Activated naive CD8-positive, alpha-beta T cell treated with anti-CD3 and anti-CD28 coated beads, Interleukin-2, amount 50 U/mL, for 24 hours (primary cell): ENCODE data around the gene TREM2.

Experiments used
- ATAC-seq: fragments of 150-1000 bp; cut with Tn5 transposase; one replicate; pipeline ENCODE4 v1.10.0; 2021
- DNase-seq: peaks from one replicate; pipeline ENCODE4 v3.0.0; 2021
- H3K27ac Mint-ChIP-seq: one replicate; pipeline ENCODE4 v1.8.0; 2021; ENCODE audit warnings: mild to moderate bottlenecking, mixed read lengths
- H3K27me3 Mint-ChIP-seq: one replicate; pipeline ENCODE4 v1.8.0; 2021; ENCODE audit warnings: mixed read lengths
- H3K36me3 Mint-ChIP-seq: one replicate; pipeline ENCODE4 v1.8.0; 2021; ENCODE audit warnings: low read depth, mixed read lengths
- H3K4me1 Mint-ChIP-seq: one replicate; pipeline ENCODE4 v1.8.0; 2021; ENCODE audit warnings: mixed read lengths
- H3K4me3 Mint-ChIP-seq: one replicate; pipeline ENCODE4 v1.8.0; 2021; ENCODE audit warnings: mild to moderate bottlenecking, moderate library complexity, mixed read lengths
- H3K9me3 Mint-ChIP-seq: one replicate; pipeline ENCODE4 v1.8.0; 2021; ENCODE audit warnings: mixed read lengths

Gene TREM2

GRCh38 chr6:41162687-41163418, at the start of gene TREM2:
Gene TREM2, minus strand, starts transcription at chr6:41163116. Its CDS starts 34 bp downstream, at chr6:41163082.
- Mint-ChIP-seq H3K27ac (no peak within 1 kb of the TSS), H3K9me3 (no peaks in the 10 kb centered on the region), H3K4me1 (peaks cover 3% of the 10 kb centered on the region), H3K36me3 (no peaks in the 10 kb centered on the region), H3K27me3 (peaks cover 6% of the 10 kb centered on the region), H3K4me3 (no peak within 1 kb of the TSS)
- ATAC-seq (no peak), DNase-seq (no peak)

DNA sequence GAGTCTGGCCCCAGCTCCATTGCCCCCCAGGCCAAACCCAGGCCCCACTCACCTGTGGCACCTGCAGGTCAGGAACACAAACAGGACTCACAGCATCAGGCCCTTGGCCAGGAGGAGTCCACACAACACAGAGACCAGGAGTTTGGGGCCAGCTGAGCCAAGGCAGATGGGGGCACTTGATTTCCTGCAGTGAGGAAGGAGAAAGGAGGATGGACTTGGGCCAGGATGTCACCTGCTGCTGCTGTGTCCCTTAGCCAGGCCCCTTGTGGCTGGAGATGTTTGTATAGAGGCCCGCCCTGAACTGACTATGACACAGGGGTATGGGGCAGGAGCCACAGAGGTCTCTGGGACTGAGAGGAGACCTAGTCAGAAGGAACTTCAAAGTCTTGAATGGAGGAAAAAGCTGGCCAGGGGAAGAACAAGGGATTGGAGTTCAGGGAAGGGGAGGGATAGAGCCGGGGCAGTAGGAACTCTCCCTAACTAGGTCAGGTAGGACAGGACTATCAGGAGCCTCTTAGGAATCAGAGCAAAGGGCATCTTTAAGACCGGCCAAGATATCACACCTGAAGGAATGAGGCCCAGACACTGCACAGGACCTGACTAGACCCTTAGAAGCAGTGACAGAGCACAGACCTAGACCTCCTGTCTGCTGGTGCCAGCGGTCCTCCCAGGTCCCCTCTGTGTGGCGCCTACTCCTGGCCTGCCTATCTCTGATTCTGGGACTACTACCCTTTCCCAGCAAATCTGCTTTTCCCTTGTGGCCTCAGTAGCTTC, 46.8 kb upstream of the TREM2 start:
- Mint-ChIP-seq H3K27ac (no peak overlapping the region), H3K9me3 (peaks cover 7% of the 10 kb centered on the region), H3K4me1 (peaks cover 18% of the 10 kb centered on the region), H3K4me3 (no peak overlapping the region), H3K36me3 (peaks cover 2% of the 10 kb centered on the region), H3K27me3 (no peaks in the 10 kb centered on the region)
- ATAC-seq (no peak), DNase-seq (no peak)

GRCh38 chr6:41208439-41209106, 45.7 kb upstream of the TREM2 start:
- H3K9me3 Mint-ChIP-seq: no peaks in the 10 kb centered on the region
- peaks cover 18% of the 10 kb centered on the region for H3K4me1 Mint-ChIP-seq
- no peaks in the 10 kb centered on the region for H3K27me3 Mint-ChIP-seq
- peaks cover 2% of the 10 kb centered on the region for H3K36me3 Mint-ChIP-seq
- peak overlapping the region; percentile 53 for H3K27ac Mint-ChIP-seq
- no peak overlapping the region for H3K4me3 Mint-ChIP-seq
- ATAC-seq: no peak
- no peak for DNase-seq

DNA sequence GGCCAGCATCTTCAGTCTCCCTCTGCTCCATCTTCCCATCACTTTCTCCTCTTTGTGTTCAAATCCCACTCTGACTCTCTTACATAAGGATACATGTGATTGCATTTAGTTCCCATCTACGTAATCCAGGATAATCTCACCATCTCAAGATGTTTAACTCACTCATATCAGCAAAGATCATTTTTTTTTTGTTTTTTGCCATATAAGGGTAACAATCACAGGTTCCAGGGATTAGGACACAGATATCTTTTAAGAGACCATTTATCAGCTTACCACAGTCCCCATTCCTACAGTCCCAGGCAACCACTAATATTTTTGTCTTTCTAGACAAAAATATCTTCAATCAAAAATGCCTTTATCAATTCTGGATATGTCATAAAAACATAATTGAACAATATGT, 41.2 kb upstream of the TREM2 start:
- Mint-ChIP-seq H3K9me3 (no peaks in the 10 kb centered on the region), H3K4me1 (peaks cover 51% of the 10 kb centered on the region), H3K36me3 (peaks cover 2% of the 10 kb centered on the region), H3K27ac (no peak overlapping the region), H3K4me3 (no peak overlapping the region), H3K27me3 (no peaks in the 10 kb centered on the region)
- DNase-seq (no peak), ATAC-seq (no peak)

- ATAC-seq (no peak), DNase-seq (no peak)
- Mint-ChIP-seq H3K27ac (peak overlapping the region; percentile 87), H3K27me3 (no peaks in the 10 kb centered on the region), H3K9me3 (no peaks in the 10 kb centered on the region), H3K4me3 (peak overlapping the region; percentile 70), H3K4me1 (peaks cover 50% of the 10 kb centered on the region), H3K36me3 (no peaks in the 10 kb centered on the region)
Observed at GRCh38 chr6:41201764-41202173, 38.9 kb upstream of the TREM2 start.

DNA sequence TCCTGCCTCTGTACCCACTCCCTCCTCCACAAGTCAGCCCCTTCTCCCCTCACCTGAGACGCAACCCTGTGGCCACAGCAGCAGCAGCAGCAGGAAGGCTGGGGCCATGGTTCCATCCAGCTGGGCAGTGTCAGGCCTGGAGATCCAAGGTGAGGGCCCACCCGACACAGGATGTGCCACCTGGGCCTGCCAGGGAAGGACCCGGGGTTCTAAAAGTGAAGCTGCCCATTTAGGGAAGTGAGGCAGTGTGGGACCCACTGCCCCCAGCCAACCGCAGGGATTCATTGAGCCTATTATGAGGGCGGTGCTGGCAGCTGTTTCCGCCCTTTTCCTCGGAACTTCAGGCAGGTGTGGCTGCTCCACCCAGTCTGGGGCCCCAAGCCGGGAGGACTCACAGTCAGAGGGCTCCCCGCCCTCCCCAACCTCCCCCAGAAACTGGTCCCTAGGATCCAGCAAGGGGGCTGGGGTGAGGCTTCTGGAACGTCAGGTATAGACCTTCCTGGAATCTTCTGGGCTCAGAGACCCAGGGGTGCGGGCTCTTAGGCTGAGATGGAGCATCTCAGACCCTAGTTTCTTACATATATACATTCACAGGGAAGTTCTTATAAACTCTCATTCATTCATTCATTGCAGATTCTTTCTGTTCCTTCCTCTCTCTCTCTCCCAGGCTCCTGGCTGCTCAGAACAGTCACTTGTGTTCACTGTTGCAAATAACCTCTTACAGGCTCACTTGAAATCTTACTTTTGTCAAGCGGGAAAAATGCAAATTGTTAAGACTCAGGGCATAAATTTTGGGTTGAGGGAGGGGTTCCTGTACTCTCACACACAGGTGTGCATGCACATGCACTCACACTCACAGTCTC, 38.2 kb upstream of the TREM2 start, which contains the start of gene TREML2:
Gene TREML2, minus strand, starts transcription at position 249 of the 863 bp plus-strand sequence. Its CDS starts 141 bp downstream, at position 108.
- Mint-ChIP-seq H3K4me3 (peak within 1 kb of the TSS; percentile 70), H3K9me3 (no peaks in the 10 kb centered on the region), H3K27me3 (no peaks in the 10 kb centered on the region), H3K27ac (peak within 1 kb of the TSS; percentile 87), H3K4me1 (peaks cover 52% of the 10 kb centered on the region), H3K36me3 (no peaks in the 10 kb centered on the region)
- DNase-seq (peak; percentile 46), ATAC-seq (peak; percentile 59)

GRCh38 chr6:41200296-41200900, 37.5 kb upstream of the TREM2 start:
- peak; percentile 33 for ATAC-seq
- Mint-ChIP-seq H3K27ac (peak overlapping the region; percentile 87), H3K9me3 (no peaks in the 10 kb centered on the region), H3K4me1 (peaks cover 53% of the 10 kb centered on the region), H3K36me3 (no peaks in the 10 kb centered on the region), H3K4me3 (peak overlapping the region; percentile 70), H3K27me3 (no peaks in the 10 kb centered on the region)
- DNase-seq: peak; percentile 58

- H3K36me3 Mint-ChIP-seq: peaks cover 3% of the 10 kb centered on the region
- H3K9me3 Mint-ChIP-seq: no peaks in the 10 kb centered on the region
- H3K4me1 Mint-ChIP-seq: peaks cover 59% of the 10 kb centered on the region
- H3K27ac Mint-ChIP-seq: peak overlapping the region; percentile 87
- peak overlapping the region; percentile 70 for H3K4me3 Mint-ChIP-seq
- H3K27me3 Mint-ChIP-seq: no peaks in the 10 kb centered on the region
- DNase-seq: no peak
- ATAC-seq: peak; percentile 58
Observed at GRCh38 chr6:41199552-41200246, 36.8 kb upstream of the TREM2 start.

GRCh38 chr6:41197234-41197633, 34.3 kb upstream of the TREM2 start:
- H3K4me3 Mint-ChIP-seq: no peak overlapping the region
- ATAC-seq: no peak
- H3K27me3 Mint-ChIP-seq: no peaks in the 10 kb centered on the region
- peaks cover 3% of the 10 kb centered on the region for H3K36me3 Mint-ChIP-seq
- no peak for DNase-seq
- no peaks in the 10 kb centered on the region for H3K9me3 Mint-ChIP-seq
- no peak overlapping the region for H3K27ac Mint-ChIP-seq
- peaks cover 54% of the 10 kb centered on the region for H3K4me1 Mint-ChIP-seq

DNA sequence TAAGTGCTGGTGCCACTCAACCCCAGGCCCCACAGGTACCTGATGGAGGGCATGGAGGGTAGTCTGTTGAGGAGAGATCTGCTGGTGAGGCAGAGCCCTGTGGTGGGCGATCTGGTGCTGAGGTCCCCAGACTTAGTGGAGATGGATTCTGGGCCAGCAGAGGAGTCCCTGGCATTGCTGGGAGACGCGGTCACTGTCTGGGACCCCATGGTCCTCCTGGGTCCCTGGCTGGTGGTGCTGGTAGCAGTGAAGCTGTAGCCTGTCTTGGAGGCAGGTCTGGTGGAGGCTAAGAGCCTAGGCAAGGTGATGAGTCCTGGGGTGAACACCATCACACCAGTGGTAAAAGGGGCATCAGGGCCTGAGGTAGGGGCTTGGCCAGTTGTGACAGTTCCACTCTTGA, 31.5 kb upstream of the TREM2 start:
- no peak overlapping the region for H3K27ac Mint-ChIP-seq
- peaks cover 25% of the 10 kb centered on the region for H3K4me1 Mint-ChIP-seq
- DNase-seq: no peak

GRCh38 chr6:41193884-41194283, 31.0 kb upstream of the TREM2 start:
- Mint-ChIP-seq H3K36me3 (peaks cover 3% of the 10 kb centered on the region), H3K9me3 (no peaks in the 10 kb centered on the region), H3K27me3 (no peaks in the 10 kb centered on the region), H3K27ac (no peak overlapping the region), H3K4me3 (no peak overlapping the region), H3K4me1 (peaks cover 22% of the 10 kb centered on the region)
- DNase-seq (no peak), ATAC-seq (no peak)

More for the DNA sequence above, 31.5 kb upstream of the TREM2 start:
- Mint-ChIP-seq H3K36me3 (peaks cover 3% of the 10 kb centered on the region), H3K9me3 (no peaks in the 10 kb centered on the region), H3K27me3 (no peaks in the 10 kb centered on the region), H3K4me3 (no peak overlapping the region)
- no peak for ATAC-seq

- Mint-ChIP-seq H3K9me3 (no peaks in the 10 kb centered on the region), H3K36me3 (peaks cover 3% of the 10 kb centered on the region), H3K27me3 (no peaks in the 10 kb centered on the region), H3K4me1 (peaks cover 23% of the 10 kb centered on the region), H3K4me3 (no peak overlapping the region), H3K27ac (no peak overlapping the region)
- ATAC-seq: peak; percentile 16
- DNase-seq: no peak
Observed at GRCh38 chr6:41193171-41193734, 30.3 kb upstream of the TREM2 start.

DNA sequence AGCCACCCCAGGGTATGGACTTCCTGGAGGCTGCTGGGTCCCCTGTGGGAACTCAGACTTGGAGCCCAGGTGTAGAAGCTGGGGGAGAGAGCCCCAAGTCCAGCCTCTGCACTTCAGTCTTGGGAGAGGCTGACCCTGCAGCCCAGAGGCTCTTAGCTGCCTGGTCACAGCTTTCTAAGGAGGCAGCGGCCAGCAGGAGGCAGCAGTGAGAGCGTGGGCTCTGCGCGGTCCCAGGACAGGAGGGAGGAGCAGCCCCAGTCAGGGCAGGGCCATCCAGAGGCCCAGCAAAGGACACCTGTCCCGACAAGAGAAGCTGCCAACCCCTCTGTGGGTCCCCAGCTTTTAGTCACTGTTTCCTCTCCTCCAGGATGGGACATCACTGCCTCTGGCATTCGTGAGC, 28.7 kb upstream of the TREM2 start:
- Mint-ChIP-seq H3K4me3 (no peak overlapping the region), H3K27ac (no peak overlapping the region), H3K36me3 (peaks cover 3% of the 10 kb centered on the region), H3K4me1 (peaks cover 18% of the 10 kb centered on the region), H3K9me3 (no peaks in the 10 kb centered on the region), H3K27me3 (no peaks in the 10 kb centered on the region)
- ATAC-seq (peak; percentile 27), DNase-seq (peak; percentile 38)
